Gastrocnemius medialis (tissue), 4 donors: Measurements from ENCODE around the gene KIF16B. TPM values are rescaled to one million over a fixed set of nuclear protein-coding genes. Genes with fewer than 3 reads are reported as not detected.
A peak's percentile ranks its signal among the peaks of the same experiment; 100 is the strongest.
"Not testable (repeated sequence)": the region's sequence is repeated elsewhere in the genome, so short reads cannot be mapped to it uniquely, and the experiment has no call there.

ENCODE experiments used
- ATAC-seq, 2 donors: fragments of 150-250 bp; one replicate each; pipeline ENCODE4 v1.9.1; 2016
- DNase-seq, 2 donors: peaks; one replicate each; pipeline ENCODE4 v3.0.0-alpha.2; 2019
- H3K27ac ChIP-seq, 4 donors: fragments of 200-600 bp; sonication (generic); 1 replicate in 1 of 4; 2 replicates in 3 of 4; pipeline ENCODE4 v1.5.1; 2016 to 2018; ENCODE audit warnings: mild to moderate bottlenecking in 2 of 4, moderate library complexity in 1 of 4
- H3K27me3 ChIP-seq, 3 donors: fragments of 200-600 bp; sonication (generic) in 2 of 3; 1 replicate in 1 of 3; 2 replicates in 2 of 3; pipeline versions ENCODE4 v1.5.1 to v1.6.0; 2016 to 2019; ENCODE audit warnings: mild to moderate bottlenecking in 1 of 3, moderate library complexity in 1 of 3
- H3K36me3 ChIP-seq, 2 donors: fragments of 200-600 bp; sonication (generic) in 1 of 2; one replicate each; pipeline ENCODE4 v1.5.1; 2017 to 2018
- H3K4me1 ChIP-seq, 2 donors: fragments of 200-600 bp; sonication (generic) in 1 of 2; one replicate each; pipeline ENCODE4 v1.5.1; 2016 to 2017; ENCODE audit warnings: mild to moderate bottlenecking in 2 of 2
- H3K4me3 ChIP-seq, 4 donors: fragments of 200-600 bp; sonication (generic) in 3 of 4; 1 replicate in 1 of 4; 2 replicates in 3 of 4; pipeline ENCODE4 v1.5.1; 2016 to 2019; ENCODE audit warnings: mild to moderate bottlenecking in 2 of 4
- H3K9me3 ChIP-seq, 3 donors: fragments of 200-600 bp; sonication (generic) in 2 of 3; 1 replicate in 1 of 3; 2 replicates in 2 of 3; pipeline ENCODE4 v1.5.1; 2016 to 2019
- POLR2A ChIP-seq, 2 donors: fragments of 450-650 bp; IDR thresholded peaks; one replicate each; pipeline ENCODE4 v1.6.1; 2017; ENCODE audit warnings: antibody characterized with exemption in 2 of 2, mild to moderate bottlenecking in 2 of 2, moderate library complexity in 2 of 2
- in situ Hi-C, 4 donors: fragments of 200-750 bp; cut with MboI; loops; one replicate each; pipeline versions ENCODE4 v1.15.0 to v1.8.0; 2017; ENCODE audit warnings: low sequenced_read_pairs in 4 of 4
- intact Hi-C: fragments of 100-400 bp; cut with DNase I; formaldehyde crosslinking; loops from one replicate; pipeline ENCODE4 v1.15.1; 2023; ENCODE audit warnings: low total_unique reads
- total RNA-seq, 4 donors: library from RNA; depleted of rRNA; stranded (reverse); fragments of >200 nt; gene quantifications; one replicate each; pipeline versions ENCODE4 v1.1.0 to v1.2.3, GENCODE V29; 2016
- TF ChIP-seq, protein P1 (sequence below), 5 experiments: fragments of 450-650 bp in 3 of 5; fragments of 200-600 bp in 2 of 5; sonication (generic) in 2 of 5; IDR thresholded peaks in 4 of 5; conservative IDR thresholded peaks in 1 of 5; 1 replicate in 4 of 5; 2 replicates in 1 of 5; pipeline ENCODE4 v1.5.1; 2016 to 2019; ENCODE audit warnings: antibody characterized with exemption in 5 of 5, mild to moderate bottlenecking in 3 of 5, moderate library complexity in 3 of 5

KIF16B gene
- total RNA-seq, 4 donors from 2014 or later: 13.4 to 23.9 (median 20.0) TPM

DNA sequence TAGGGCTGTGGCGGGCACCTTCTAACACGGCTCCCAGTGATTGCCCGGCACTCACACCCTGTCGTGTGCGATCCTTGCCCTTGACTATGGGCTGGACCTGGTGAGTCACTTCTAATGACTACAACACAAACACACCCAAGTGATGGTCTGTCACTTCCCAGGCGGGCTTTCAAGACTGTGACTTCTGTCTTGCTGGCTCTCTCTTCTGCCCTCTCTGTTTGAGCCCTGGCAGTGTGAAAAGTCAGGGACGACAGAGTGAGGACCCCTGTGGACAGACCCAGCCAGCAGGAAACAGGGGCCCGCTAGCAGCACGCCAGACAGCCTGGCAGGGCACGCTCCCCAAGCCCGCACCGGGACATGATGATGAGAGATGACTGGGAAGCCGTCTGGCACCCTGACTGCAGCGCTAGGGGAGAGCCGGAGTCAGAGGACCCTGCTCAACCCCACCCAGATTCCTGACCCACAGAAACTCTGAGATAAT lies 43.0 kb downstream of the KIF16B start:
- DNase-seq: no peak
- no peak for ATAC-seq
- in situ Hi-C loops: no loop called here
- Histone ChIP-seq H3K27ac (no peak overlapping the region), H3K4me1 (peaks cover 14 to 47% of the 10 kb centered on the region in 2 donors), H3K27me3 (no peaks in the 10 kb centered on the region), H3K9me3 (no peaks in the 10 kb centered on the region), H3K36me3 (no peaks in the 10 kb centered on the region), H3K4me3 (no peak overlapping the region)
- TF ChIP-seq, protein P1, sequence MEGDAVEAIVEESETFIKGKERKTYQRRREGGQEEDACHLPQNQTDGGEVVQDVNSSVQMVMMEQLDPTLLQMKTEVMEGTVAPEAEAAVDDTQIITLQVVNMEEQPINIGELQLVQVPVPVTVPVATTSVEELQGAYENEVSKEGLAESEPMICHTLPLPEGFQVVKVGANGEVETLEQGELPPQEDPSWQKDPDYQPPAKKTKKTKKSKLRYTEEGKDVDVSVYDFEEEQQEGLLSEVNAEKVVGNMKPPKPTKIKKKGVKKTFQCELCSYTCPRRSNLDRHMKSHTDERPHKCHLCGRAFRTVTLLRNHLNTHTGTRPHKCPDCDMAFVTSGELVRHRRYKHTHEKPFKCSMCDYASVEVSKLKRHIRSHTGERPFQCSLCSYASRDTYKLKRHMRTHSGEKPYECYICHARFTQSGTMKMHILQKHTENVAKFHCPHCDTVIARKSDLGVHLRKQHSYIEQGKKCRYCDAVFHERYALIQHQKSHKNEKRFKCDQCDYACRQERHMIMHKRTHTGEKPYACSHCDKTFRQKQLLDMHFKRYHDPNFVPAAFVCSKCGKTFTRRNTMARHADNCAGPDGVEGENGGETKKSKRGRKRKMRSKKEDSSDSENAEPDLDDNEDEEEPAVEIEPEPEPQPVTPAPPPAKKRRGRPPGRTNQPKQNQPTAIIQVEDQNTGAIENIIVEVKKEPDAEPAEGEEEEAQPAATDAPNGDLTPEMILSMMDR (IDR thresholded peaks at IDR 0.05 in 4 of 5, conservative IDR thresholded peaks at IDR 0.05 in 1 of 5): no peak
- TF ChIP-seq POLR2A (IDR thresholded peaks at IDR 0.05): no peak
- intact Hi-C loops: no loop called here

DNA sequence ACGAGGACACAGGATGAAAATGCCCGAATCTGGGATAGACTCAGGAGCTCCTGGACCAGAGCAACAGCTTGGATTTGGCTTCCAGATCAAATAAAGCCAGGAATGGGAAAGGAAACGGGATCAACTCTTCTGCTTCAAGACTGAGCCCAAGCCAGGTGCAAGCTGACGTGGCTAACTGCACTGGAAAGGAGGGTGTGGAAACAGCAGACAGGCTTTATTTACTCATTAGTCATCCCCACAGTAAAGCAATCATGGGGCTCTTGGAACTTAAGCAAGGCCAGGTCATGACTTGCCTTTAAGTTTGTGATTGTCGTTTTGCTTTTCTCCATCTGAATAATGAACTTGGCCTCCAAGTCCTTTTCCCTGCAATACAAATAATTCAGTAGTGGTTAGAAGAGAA lies 45.2 kb downstream of the KIF16B start:
- Histone ChIP-seq H3K27ac (peak overlapping the region; percentile 73 to 88 (median 87)), H3K36me3 (no peaks in the 10 kb centered on the region), H3K4me1 (peaks cover 14 to 37% of the 10 kb centered on the region in 2 donors), H3K4me3 (no peak overlapping the region), H3K9me3 (no peaks in the 10 kb centered on the region), H3K27me3 (no peaks in the 10 kb centered on the region)
- in situ Hi-C loops: loop anchor here in 1 of 4 donors (10.0 kb wide), 1 partner anchor 47 kb away; the partner anchor contains the start of gene KIF16B
- TF ChIP-seq POLR2A (IDR thresholded peaks at IDR 0.05): peak; percentile 50 to 58
- TF ChIP-seq, protein P1 (IDR thresholded peaks at IDR 0.05 in 4 of 5, conservative IDR thresholded peaks at IDR 0.05 in 1 of 5): no peak
- intact Hi-C loops: loop anchor here (2.0 kb wide), 1 partner anchor 45 kb away; the partner anchor contains the start of gene KIF16B
- DNase-seq (peak; percentile 81 to 86), ATAC-seq (peak; percentile 98 to 99)

DNA sequence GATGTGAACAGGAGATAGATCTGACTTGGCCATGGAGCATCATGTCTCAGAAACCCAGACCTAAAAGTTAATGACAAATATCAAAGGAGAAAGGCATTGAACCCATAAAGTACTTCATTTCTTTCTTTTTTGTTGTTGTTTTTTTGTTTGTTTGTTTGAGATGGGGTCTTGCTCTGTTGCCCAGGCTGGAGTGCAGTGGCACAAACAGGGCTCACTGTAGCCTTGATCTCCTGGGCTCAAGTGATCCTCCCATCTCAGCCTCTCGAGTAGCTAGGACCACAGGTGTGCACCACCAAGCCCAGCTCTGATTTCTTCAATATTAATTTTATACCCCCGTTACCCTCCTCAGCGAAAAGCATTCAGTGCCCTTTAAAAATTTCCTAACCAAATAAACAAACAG lies 45.8 kb downstream of the KIF16B start:
- intact Hi-C loops (no loop called here), in situ Hi-C loops (loop anchor here in 1 of 4 donors (10.0 kb wide), 1 partner anchor 47 kb away; the partner anchor contains the start of gene KIF16B)
- Histone ChIP-seq H3K4me1 (peaks cover 14 to 30% of the 10 kb centered on the region in 2 donors), H3K27ac (peak overlapping the region; percentile 73 to 88 (median 87)), H3K36me3 (no peaks in the 10 kb centered on the region), H3K27me3 (no peaks in the 10 kb centered on the region), H3K4me3 (no peak overlapping the region), H3K9me3 (no peaks in the 10 kb centered on the region)
- DNase-seq (no peak), ATAC-seq (peak in 1 of 2 donors; percentile 8)
- no peak for TF ChIP-seq POLR2A (IDR thresholded peaks at IDR 0.05)
- TF ChIP-seq, protein P1 (IDR thresholded peaks at IDR 0.05 in 4 of 5, conservative IDR thresholded peaks at IDR 0.05 in 1 of 5): no peak

DNA sequence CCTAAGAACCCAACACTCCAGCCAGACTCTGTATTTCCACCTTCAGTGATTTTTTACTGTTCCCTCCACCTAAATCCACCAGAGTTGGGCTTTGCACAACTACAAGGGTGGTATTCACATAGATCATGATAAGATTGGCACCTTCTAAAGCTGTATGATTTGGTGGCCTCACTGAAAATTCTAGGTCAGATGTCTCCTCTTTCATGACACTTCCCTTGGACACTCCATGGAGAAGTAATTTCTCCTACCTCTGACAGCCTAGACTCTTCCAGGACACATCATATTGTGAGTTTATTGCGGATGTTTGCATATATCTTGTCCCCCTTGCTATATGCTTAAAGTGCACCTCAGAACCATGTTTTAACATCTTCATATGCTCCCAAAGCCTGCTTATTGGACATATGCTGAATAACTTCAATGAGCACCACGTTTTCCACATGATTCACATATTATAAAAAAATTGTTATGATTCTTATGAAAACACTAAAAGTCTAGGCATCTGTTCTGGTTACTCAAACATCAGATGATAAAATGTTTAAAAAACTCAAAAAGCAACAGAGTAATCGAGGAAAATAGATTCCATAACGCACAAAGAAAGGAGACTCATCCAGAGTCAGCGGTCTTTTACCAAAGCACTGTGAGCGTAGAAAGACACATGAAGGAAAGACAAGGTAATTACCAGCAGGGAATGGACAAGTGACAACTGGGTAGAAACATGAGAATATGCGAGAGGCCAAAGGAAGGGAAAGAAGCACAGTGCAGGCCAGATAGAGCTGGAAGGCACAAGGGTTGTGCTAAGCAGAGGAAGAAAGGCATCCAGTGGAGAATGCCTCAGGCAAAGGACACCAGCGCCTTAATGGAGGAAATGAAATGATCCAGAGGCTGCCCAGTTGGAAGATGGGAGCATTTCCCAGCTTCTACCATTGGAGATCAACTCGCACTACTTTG lies 46.5 kb downstream of the KIF16B start:
- in situ Hi-C loops: loop anchor here in 1 of 4 donors (10.0 kb wide), 1 partner anchor 48 kb away; the partner anchor contains the start of gene KIF16B
- peak; percentile 39 to 59 for DNase-seq

DNA sequence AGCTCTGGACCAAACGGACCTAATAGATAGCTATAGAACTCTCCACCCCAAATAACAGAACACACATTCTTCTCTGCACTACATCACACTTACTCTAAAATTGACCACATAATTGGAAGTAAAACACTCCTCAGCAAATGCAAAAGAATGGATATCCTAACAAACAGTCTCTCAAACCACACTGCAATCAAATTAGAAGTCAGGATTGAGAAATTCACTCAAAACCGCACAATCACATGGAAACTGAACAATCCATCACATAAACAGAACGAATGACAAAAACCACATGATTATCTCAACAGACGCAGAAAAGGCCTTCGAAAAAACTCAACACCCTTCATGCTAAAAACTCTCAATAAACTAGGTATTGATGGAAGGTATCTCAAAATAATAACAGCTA lies 50.6 kb downstream of the KIF16B start:
- in situ Hi-C loops: loop anchor here in 2 of 4 donors (10.0 to 25.0 kb wide), 2 partner anchors 52 to 240 kb away; partner anchors contain the start of gene KIF16B (in 1 of the 2)
- H3K27ac ChIP-seq, H3K27me3 ChIP-seq, H3K4me3 ChIP-seq, DNase-seq, H3K9me3 ChIP-seq, H3K36me3 ChIP-seq, ATAC-seq, intact Hi-C loops: not testable (repeated sequence)
- H3K4me1 ChIP-seq: peaks cover 6 to 23% of the 10 kb centered on the region in 2 donors

More for the DNA sequence above, 46.5 kb downstream of the KIF16B start:
- TF ChIP-seq, protein P1 (IDR thresholded peaks at IDR 0.05 in 4 of 5, conservative IDR thresholded peaks at IDR 0.05 in 1 of 5): no peak
- Histone ChIP-seq H3K36me3 (no peaks in the 10 kb centered on the region), H3K27ac (peak overlapping the region; percentile 73 to 88 (median 87)), H3K4me3 (no peak overlapping the region), H3K4me1 (peaks cover 14 to 25% of the 10 kb centered on the region in 2 donors), H3K27me3 (no peaks in the 10 kb centered on the region), H3K9me3 (no peaks in the 10 kb centered on the region)
- intact Hi-C loops: no loop called here
- ATAC-seq: peak; percentile 77 to 81
